MM.1S (cell line): ENCODE measurements around the gene APOBEC3B.
"Not testable (repeated sequence)": the region's sequence is repeated elsewhere in the genome, so short reads cannot be mapped to it uniquely, and the experiment has no call there.

ENCODE experiments used
- DNase-seq: peaks from one replicate; pipeline ENCODE4 v3.0.0-alpha.2; 2015
- H2AFZ ChIP-seq: fragments of 300-600 bp; sonication (generic); 2 replicates; pipeline ENCODE4 v1.6.0; 2016; ENCODE audit warnings: antibody characterized with exemption, low read length
- H3F3A ChIP-seq: fragments of 300-600 bp; sonication (generic); 2 replicates; pipeline ENCODE4 v1.6.1; 2016; ENCODE audit warnings: mild to moderate bottlenecking, antibody characterized with exemption, low read length, moderate library complexity, mixed read lengths; ENCODE audit not compliant: insufficient read depth
- H3K27ac ChIP-seq: fragments of 300-600 bp; sonication (generic); 2 replicates; pipeline ENCODE4 v1.5.1; 2016; ENCODE audit warnings: mild to moderate bottlenecking, low read length
- H3K27me3 ChIP-seq: fragments of 300-600 bp; sonication (generic); replicated peaks from 2 replicates; pipeline ENCODE4 v1.6.0; 2016; ENCODE audit warnings: low read length; ENCODE audit not compliant: insufficient read depth
- H3K36me3 ChIP-seq: fragments of 300-600 bp; sonication (generic); replicated peaks from 2 replicates; pipeline ENCODE4 v1.6.1; 2016; ENCODE audit warnings: mild to moderate bottlenecking, low read length, mixed read lengths; ENCODE audit not compliant: insufficient read depth
- H3K4me1 ChIP-seq: fragments of 300-600 bp; sonication (generic); 2 replicates; pipeline ENCODE4 v1.6.1; 2016; ENCODE audit warnings: low read length, mixed read lengths
- H3K4me2 ChIP-seq: fragments of 300-600 bp; sonication (generic); 2 replicates; pipeline ENCODE4 v1.6.0; 2016; ENCODE audit warnings: low read depth, low read length
- H3K4me3 ChIP-seq: fragments of 300-600 bp; sonication (generic); 2 replicates; pipeline ENCODE4 v1.5.1; 2016; ENCODE audit warnings: low read length, mixed read lengths
- H3K79me2 ChIP-seq: fragments of 300-600 bp; sonication (generic); 2 replicates; pipeline ENCODE4 v1.6.1; 2016; ENCODE audit warnings: mixed run types, low read length, mixed read lengths
- H3K9ac ChIP-seq: fragments of 300-600 bp; sonication (generic); 2 replicates; pipeline ENCODE4 v1.6.1; 2016; ENCODE audit warnings: low read length, mixed read lengths
- H3K9me2 ChIP-seq: fragments of 300-600 bp; sonication (generic); replicated peaks from 2 replicates; pipeline ENCODE4 v1.6.1; 2016; ENCODE audit warnings: mild to moderate bottlenecking, low read length, mixed read lengths; ENCODE audit not compliant: insufficient read depth
- H3K9me3 ChIP-seq: fragments of 300-600 bp; sonication (generic); replicated peaks from 2 replicates; pipeline ENCODE4 v1.6.1; 2016; ENCODE audit warnings: mild to moderate bottlenecking, low read length, mixed read lengths; ENCODE audit not compliant: insufficient read depth
- H4K20me1 ChIP-seq: fragments of 300-600 bp; sonication (generic); 2 replicates; pipeline ENCODE4 v1.6.1; 2016; ENCODE audit warnings: mild to moderate bottlenecking, low read length, moderate library complexity, mixed read lengths; ENCODE audit not compliant: insufficient read depth
- CTCF ChIP-seq: fragments of 300-600 bp; sonication (generic); IDR thresholded peaks from 2 replicates; pipeline ENCODE4 v1.5.1; 2016; ENCODE audit warnings: antibody characterized with exemption, low read length, mixed read lengths
- EZH2 ChIP-seq: fragments of 300-600 bp; sonication (generic); optimal IDR thresholded peaks from 2 replicates; pipeline ENCODE3; 2017; ENCODE audit warnings: low read depth, mild to moderate bottlenecking, antibody characterized with exemption, low read length, mixed read lengths

APOBEC3B gene

GRCh38 chr22:38981005-38981991, 849 bp upstream of the APOBEC3B start:
- H2AFZ ChIP-seq = peak overlapping the region; percentile 83
- H3K27ac ChIP-seq = peak overlapping the region; percentile 93; the same call in 1 of the 2 replicates

GRCh38 chr22:38984224-38984623, 2.1 kb downstream of the APOBEC3B start:
- H3K9ac ChIP-seq = peak overlapping the region; percentile 53; the same call in 1 of the 2 replicates
- no peaks in the 10 kb centered on the region for H3K27me3 ChIP-seq
- no peak overlapping the region for H2AFZ ChIP-seq
- H3K9me2 ChIP-seq = no peaks in the 10 kb centered on the region
- peak overlapping the region; percentile 99; the same call in 1 of the 2 replicates for H3K4me2 ChIP-seq
- H3K27ac ChIP-seq = peak overlapping the region; percentile 93
- DNase-seq = peak; percentile 54
- H4K20me1 ChIP-seq = no peaks in the 10 kb centered on the region
- peaks cover 35% of the 10 kb centered on the region for H3K79me2 ChIP-seq
- peaks cover 25% of the 10 kb centered on the region for H3F3A ChIP-seq
- no peaks in the 10 kb centered on the region for H3K9me3 ChIP-seq
- H3K36me3 ChIP-seq = no peaks in the 10 kb centered on the region
- no peak overlapping the region for H3K4me3 ChIP-seq
- no peak for TF ChIP-seq CTCF
- peaks cover 52% of the 10 kb centered on the region for H3K4me1 ChIP-seq

More at GRCh38 chr22:38981005-38981991, 849 bp upstream of the APOBEC3B start:
- no peaks in the 10 kb centered on the region for H3K27me3 ChIP-seq
- peaks cover 21% of the 10 kb centered on the region for H3K79me2 ChIP-seq
- H3K4me3 ChIP-seq = peak overlapping the region; percentile 94
- H4K20me1 ChIP-seq = no peaks in the 10 kb centered on the region
- H3K4me1 ChIP-seq = peaks cover 37% of the 10 kb centered on the region
- H3K9me3 ChIP-seq = no peaks in the 10 kb centered on the region
- no peaks in the 10 kb centered on the region for H3K36me3 ChIP-seq
- no peaks in the 10 kb centered on the region for H3K9me2 ChIP-seq
- no peak for DNase-seq
- H3K4me2 ChIP-seq = peak overlapping the region; percentile 99
- H3K9ac ChIP-seq = peak overlapping the region; percentile 95
- TF ChIP-seq EZH2 = no peak
- TF ChIP-seq CTCF = peak; percentile 29
- H3F3A ChIP-seq = peaks cover 25% of the 10 kb centered on the region

GRCh38 chr22:38984784-38985757, 2.9 kb downstream of the APOBEC3B start:
- Histone ChIP-seq H3F3A (peaks cover 25% of the 10 kb centered on the region), H3K79me2 (peaks cover 35% of the 10 kb centered on the region), H3K4me2 (peak overlapping the region; percentile 99; the same call in 1 of the 2 replicates), H3K4me1 (peaks cover 54% of the 10 kb centered on the region), H3K9ac (peak overlapping the region; percentile 61; the same call in 1 of the 2 replicates), H3K27ac (peak overlapping the region; percentile 93)
- H2AFZ ChIP-seq, H3K27me3 ChIP-seq, H4K20me1 ChIP-seq, H3K36me3 ChIP-seq, H3K4me3 ChIP-seq, H3K9me3 ChIP-seq, H3K9me2 ChIP-seq: not testable (repeated sequence)
- DNase-seq = peak; percentile 98
